Measurements from ENCODE around the gene LONP1.

Gene LONP1

DNA sequence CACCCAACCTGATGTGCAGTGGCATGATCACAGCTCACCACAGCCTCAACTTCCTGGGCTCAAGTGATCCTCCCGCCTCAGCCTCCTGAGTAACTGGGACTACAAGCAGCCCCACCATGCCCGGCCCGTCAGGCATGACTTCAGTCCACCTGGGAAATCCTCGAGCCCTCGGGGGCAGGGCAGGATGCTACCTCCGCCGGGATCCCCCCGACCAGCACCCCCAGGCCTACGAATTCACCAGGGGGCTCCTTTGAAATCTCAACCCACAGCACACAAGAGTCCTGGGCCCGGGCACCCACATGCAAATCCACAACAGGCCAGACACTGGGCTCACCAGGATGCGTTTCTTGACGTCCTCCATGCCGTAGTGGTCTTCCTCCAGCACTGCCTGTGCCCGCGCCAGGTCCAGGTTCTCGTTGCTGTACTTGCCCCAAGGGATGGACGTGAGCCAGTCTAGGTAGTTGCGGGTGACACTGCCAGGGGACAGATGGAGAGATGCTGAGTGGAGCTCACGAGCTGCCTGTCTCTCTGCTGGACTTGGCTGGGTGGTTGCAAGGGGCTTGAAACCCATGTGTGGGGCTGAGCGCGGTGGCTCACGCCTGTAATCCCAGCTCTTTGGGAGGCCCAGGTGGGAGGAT lies 19.4 kb downstream of the LONP1 start:
- TF ChIP-seq CTCF (conservative IDR thresholded peaks at IDR 0.05; ENCODE audit: low read depth, low read length), result no peak
- Histone ChIP-seq H3K4me1 (ENCODE audit: low read depth, poor library complexity, severe bottlenecking) (no peaks in the 10 kb centered on the region), H3K36me3 (ENCODE audit: insufficient read depth) (no peaks in the 10 kb centered on the region; the same call in 1 of the 2 replicates), H3K4me3 (IDR thresholded peaks at IDR 0.05; ENCODE audit: insufficient read depth, low read depth, low read length) (no peak overlapping the region), H3K27me3 (ENCODE audit: insufficient read depth, low read depth) (no peaks in the 10 kb centered on the region), H2AFZ (ENCODE audit: low read depth) (no peak overlapping the region), H3K9ac (no peak overlapping the region), H3K27ac (no peak overlapping the region), H4K20me1 (ENCODE audit: insufficient read depth) (no peaks in the 10 kb centered on the region), H3K79me2 (ENCODE audit: insufficient read depth, low read depth) (no peaks in the 10 kb centered on the region), H3K4me2 (no peak overlapping the region)

DNA sequence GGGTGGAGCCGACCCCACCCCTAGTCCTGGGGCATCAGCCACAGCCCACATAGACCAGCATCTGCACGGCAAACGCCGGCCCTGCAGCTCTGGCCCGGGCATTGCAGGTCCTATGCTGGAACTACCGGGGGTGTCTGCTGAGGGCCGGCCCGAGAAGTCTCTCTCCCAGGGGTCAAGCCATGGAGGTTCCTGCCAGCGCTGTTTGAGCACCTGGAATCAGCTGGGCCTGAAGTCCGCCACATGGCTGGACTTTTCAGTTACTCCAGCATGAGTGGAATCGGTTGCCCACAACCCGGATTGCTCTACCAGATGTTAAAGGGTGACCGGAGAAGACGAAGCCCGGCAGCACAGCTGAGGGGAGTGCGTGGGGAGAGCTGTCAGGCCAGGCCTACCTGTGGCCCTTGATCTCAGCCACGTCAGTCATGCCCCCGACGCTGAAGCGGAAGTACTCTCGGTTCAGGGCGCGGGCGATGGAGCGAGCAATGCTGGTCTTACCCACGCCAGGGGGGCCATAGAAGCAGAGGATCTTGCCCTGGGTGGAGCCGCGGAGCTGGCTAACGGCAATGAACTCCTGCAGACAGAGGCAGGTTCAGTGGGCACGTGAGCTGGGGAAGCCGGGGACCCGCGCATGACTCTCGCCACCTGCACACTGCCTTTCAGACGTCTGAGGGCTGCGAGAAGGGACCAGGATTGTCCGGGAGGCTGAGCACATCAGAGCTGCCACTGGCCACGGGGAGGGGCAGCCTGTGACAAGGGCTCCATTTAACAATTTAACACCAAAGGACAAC lies 21.1 kb downstream of the LONP1 start:
- no peak overlapping the region for H3K9ac ChIP-seq
- no peak overlapping the region for H3K4me2 ChIP-seq
- peaks cover 5% of the 10 kb centered on the region; the same call in 1 of the 2 replicates for H3K36me3 ChIP-seq (ENCODE audit: insufficient read depth)
- no peak overlapping the region for H3K4me3 ChIP-seq (IDR thresholded peaks at IDR 0.05; ENCODE audit: insufficient read depth, low read depth, low read length)
- H3K79me2 ChIP-seq (ENCODE audit: insufficient read depth, low read depth), result no peaks in the 10 kb centered on the region; the same call in 1 of the 2 replicates
- TF ChIP-seq CTCF (conservative IDR thresholded peaks at IDR 0.05; ENCODE audit: low read depth, low read length), result no peak
- H4K20me1 ChIP-seq (ENCODE audit: insufficient read depth), result no peaks in the 10 kb centered on the region
- H2AFZ ChIP-seq (ENCODE audit: low read depth), result no peak overlapping the region
- H3K27me3 ChIP-seq (ENCODE audit: insufficient read depth, low read depth), result no peaks in the 10 kb centered on the region
- H3K4me1 ChIP-seq (ENCODE audit: low read depth, poor library complexity, severe bottlenecking), result no peaks in the 10 kb centered on the region
- no peak overlapping the region for H3K27ac ChIP-seq

DNA sequence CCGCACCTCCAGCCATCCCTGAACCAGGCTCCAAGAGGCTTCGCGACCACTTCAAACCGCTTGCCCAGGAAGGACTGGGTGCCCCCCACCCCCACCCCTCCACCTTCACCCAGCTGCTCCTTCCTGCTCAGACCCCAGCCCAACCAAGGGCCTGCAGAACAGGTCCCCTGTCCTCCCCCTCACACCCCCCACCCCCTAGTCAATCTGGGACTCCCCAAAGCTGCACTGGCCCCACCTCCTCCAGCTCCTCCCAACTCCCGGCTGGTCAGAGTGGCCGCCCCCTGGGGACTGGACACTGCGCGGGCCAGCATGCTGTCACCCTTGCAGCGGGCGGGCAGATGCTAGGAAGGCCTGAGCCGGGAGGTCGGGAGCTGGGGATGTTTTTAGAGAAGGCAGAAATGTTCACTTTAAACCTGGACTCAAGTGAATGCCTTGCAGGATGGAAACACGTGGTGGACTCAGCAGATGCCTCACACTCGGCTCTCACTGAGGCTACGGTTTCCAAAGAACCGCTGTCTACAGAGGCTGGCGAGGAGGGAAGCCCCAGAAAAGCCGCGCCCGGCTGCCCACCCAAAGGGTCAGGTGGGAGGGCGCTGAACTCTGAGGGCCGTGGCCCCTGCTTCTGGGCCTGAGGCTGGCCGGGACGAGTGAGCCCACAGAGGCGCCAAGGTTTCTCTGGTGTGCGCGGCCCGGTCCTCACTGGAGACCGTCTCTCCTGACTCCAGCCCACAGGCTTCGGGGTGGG lies 21.9 kb downstream of the LONP1 start:
- no peaks in the 10 kb centered on the region for H3K27me3 ChIP-seq (ENCODE audit: insufficient read depth, low read depth)
- peaks cover 8% of the 10 kb centered on the region; the same call in 1 of the 2 replicates for H3K36me3 ChIP-seq (ENCODE audit: insufficient read depth)
- TF ChIP-seq CTCF (conservative IDR thresholded peaks at IDR 0.05; ENCODE audit: low read depth, low read length), result no peak
- H2AFZ ChIP-seq (ENCODE audit: low read depth), result no peak overlapping the region
- H4K20me1 ChIP-seq (ENCODE audit: insufficient read depth), result no peaks in the 10 kb centered on the region
- H3K27ac ChIP-seq, result no peak overlapping the region
- no peaks in the 10 kb centered on the region for H3K4me1 ChIP-seq (ENCODE audit: low read depth, poor library complexity, severe bottlenecking)
- H3K4me2 ChIP-seq, result no peak overlapping the region
- no peak overlapping the region for H3K9ac ChIP-seq
- H3K79me2 ChIP-seq (ENCODE audit: insufficient read depth, low read depth), result peaks cover 6% of the 10 kb centered on the region; the same call in 1 of the 2 replicates
- H3K4me3 ChIP-seq (IDR thresholded peaks at IDR 0.05; ENCODE audit: insufficient read depth, low read depth, low read length), result no peak overlapping the region

GRCh38 chr19:5697022-5697889 lies 22.7 kb downstream of the LONP1 start:
- Histone ChIP-seq H3K27me3 (ENCODE audit: insufficient read depth, low read depth) (no peaks in the 10 kb centered on the region), H3K36me3 (ENCODE audit: insufficient read depth) (peaks cover 12% of the 10 kb centered on the region; the same call in 1 of the 2 replicates), H3K27ac (no peak overlapping the region), H3K9ac (no peak overlapping the region), H2AFZ (ENCODE audit: low read depth) (no peak overlapping the region), H4K20me1 (ENCODE audit: insufficient read depth) (peaks cover 1% of the 10 kb centered on the region; the same call in 1 of the 2 replicates), H3K79me2 (ENCODE audit: insufficient read depth, low read depth) (peaks cover 15% of the 10 kb centered on the region; the same call in 1 of the 2 replicates), H3K4me2 (no peak overlapping the region), H3K4me3 (IDR thresholded peaks at IDR 0.05; ENCODE audit: insufficient read depth, low read depth, low read length) (no peak overlapping the region), H3K4me1 (ENCODE audit: low read depth, poor library complexity, severe bottlenecking) (no peaks in the 10 kb centered on the region)
- no peak for TF ChIP-seq CTCF (conservative IDR thresholded peaks at IDR 0.05; ENCODE audit: low read depth, low read length)
